GM23248 (cell line): ENCODE results near the gene CCDC187. TPM values are rescaled to one million over a fixed set of nuclear protein-coding genes. Genes with fewer than 3 reads are reported as not detected.
A peak's percentile ranks its signal among the peaks of the same experiment; 100 is the strongest.

Experiments
- DNase-seq: peaks from one replicate; pipeline ENCODE4 v3.0.0-alpha.2; 2015
- H2AFZ ChIP-seq: fragments of 200-600 bp; sonication (generic); 2 replicates; pipeline ENCODE4 v1.6.1; 2016; ENCODE audit warnings: antibody characterized with exemption
- H3F3A ChIP-seq: fragments of 200-600 bp; sonication (generic); 2 replicates; pipeline ENCODE4 v1.6.1; 2016; ENCODE audit warnings: mild to moderate bottlenecking, antibody characterized with exemption, mixed run types; ENCODE audit not compliant: insufficient read depth
- H3K27ac ChIP-seq: fragments of 200-600 bp; sonication (generic); 2 replicates; pipeline ENCODE4 v1.5.1; 2016; ENCODE audit warnings: mild to moderate bottlenecking
- H3K27me3 ChIP-seq: fragments of 200-600 bp; sonication (generic); replicated peaks from 2 replicates; pipeline ENCODE4 v1.6.1; 2016; ENCODE audit warnings: mild to moderate bottlenecking; ENCODE audit not compliant: insufficient read depth
- H3K36me3 ChIP-seq: fragments of 200-600 bp; sonication (generic); 2 replicates; pipeline ENCODE4 v1.6.1; 2016; ENCODE audit warnings: low read depth, mild to moderate bottlenecking
- H3K4me1 ChIP-seq: fragments of 200-600 bp; sonication (generic); 2 replicates; pipeline ENCODE4 v1.6.1; 2016; ENCODE audit warnings: mild to moderate bottlenecking; ENCODE audit not compliant: insufficient read depth
- H3K4me2 ChIP-seq: fragments of 200-600 bp; sonication (generic); one replicate; pipeline ENCODE4 v1.6.1; 2016; ENCODE audit warnings: mild to moderate bottlenecking; ENCODE audit not compliant: unreplicated experiment
- H3K4me3 ChIP-seq: fragments of 200-600 bp; sonication (generic); 2 replicates; pipeline ENCODE4 v1.5.1; 2016; ENCODE audit warnings: mild to moderate bottlenecking
- H3K79me2 ChIP-seq: fragments of 200-600 bp; sonication (generic); 2 replicates; pipeline ENCODE4 v1.6.1; 2016; ENCODE audit warnings: mild to moderate bottlenecking; ENCODE audit not compliant: insufficient read depth
- H3K9ac ChIP-seq: fragments of 200-600 bp; sonication (generic); 2 replicates; pipeline ENCODE4 v1.6.1; 2016; ENCODE audit warnings: mild to moderate bottlenecking
- H3K9me2 ChIP-seq: fragments of 200-600 bp; sonication (generic); 2 replicates; pipeline ENCODE4 v1.6.1; 2016; ENCODE audit warnings: mixed run types, mild to moderate bottlenecking, moderate library complexity; ENCODE audit not compliant: insufficient read depth
- H3K9me3 ChIP-seq: fragments of 200-600 bp; sonication (generic); one replicate; pipeline ENCODE4 v1.6.1; 2017; ENCODE audit warnings: low read depth
- H4K20me1 ChIP-seq: fragments of 200-600 bp; sonication (generic); 2 replicates; pipeline ENCODE4 v1.6.0; 2016; ENCODE audit not compliant: insufficient read depth
- EZH2 ChIP-seq: fragments of 200-600 bp; sonication (generic); IDR thresholded peaks from 2 replicates; pipeline ENCODE4 v1.6.1; 2018; ENCODE audit warnings: antibody characterized with exemption, mild to moderate bottlenecking; ENCODE audit not compliant: insufficient read depth, poor library complexity, severe bottlenecking
- EZH2phosphoT487 ChIP-seq: fragments of 200-600 bp; sonication (generic); IDR thresholded peaks from 2 replicates; pipeline ENCODE4 v1.6.1; 2018; ENCODE audit warnings: antibody characterized with exemption, moderate library complexity, mild to moderate bottlenecking, low read depth; ENCODE audit not compliant: insufficient read depth
- WGBS, 2 experiments: methylation state at CpG; one replicate each; pipeline ENCODE4 v1.1.6; 2015 to 2017; ENCODE audit warnings: low lambda C conversion rate in 2 of 2, low coverage in 1 of 2; ENCODE audit errors: missing lambda C conversion rate in 2 of 2; 5-methylcytosine and 5-hydroxymethylcytosine counted together
- in situ Hi-C: fragments of 300-500 bp; cut with MboI; formaldehyde crosslinking; loops from 2 replicates; pipeline ENCODE4 v1.15.0; 2020
- polyA plus RNA-seq: library from polyadenylated mRNA; unstranded; fragments of >200 nt; fragmentation: Nextera tagmentation; extraction: Ambion mirVana; gene quantifications from 2 replicates; pipeline ENCODE4 v1.2.1, GENCODE V29; 2016
- total RNA-seq: library from RNA; depleted of rRNA; stranded (reverse); fragments of >200 nt; shearing (Covaris generic); gene quantifications from 2 replicates; pipeline ENCODE4 v1.2.3, GENCODE V29; 2014

Gene CCDC187
- total and polyA plus RNA-seq, 2 experiments from 2014 or later: not detected

DNA sequence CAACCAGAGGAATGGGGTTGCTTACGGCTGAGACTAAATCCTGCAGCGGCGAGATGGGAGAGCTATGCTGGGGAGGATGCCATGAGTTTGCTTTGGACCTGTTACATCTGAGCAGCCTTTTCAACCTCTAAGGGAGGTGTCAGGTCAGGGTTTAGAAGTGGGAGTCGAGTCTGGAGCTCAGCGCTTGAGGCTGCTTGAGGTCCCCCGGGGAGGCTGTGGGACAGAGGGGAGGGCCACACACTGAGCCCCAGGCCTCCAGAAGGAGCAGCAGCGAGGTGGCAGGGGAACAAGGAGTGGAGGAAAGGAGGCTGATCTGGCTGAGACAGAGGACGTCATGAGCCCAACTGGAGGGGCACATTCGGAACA is 56.4 kb downstream of the CCDC187 start:
- no peak for DNase-seq
- H3K36me3 ChIP-seq: no peaks in the 10 kb centered on the region
- no peaks in the 10 kb centered on the region for H4K20me1 ChIP-seq
- WGBS, 2 experiments: 26 to 34% methylated on average over 9 of the region's 9 CpGs
- H3K79me2 ChIP-seq: peaks cover 27% of the 10 kb centered on the region
- H3K4me2 ChIP-seq: no peak overlapping the region
- in situ Hi-C loops: no loop called here
- no peaks in the 10 kb centered on the region for H3K9me2 ChIP-seq
- peaks cover 12% of the 10 kb centered on the region for H3K27me3 ChIP-seq
- no peaks in the 10 kb centered on the region for H3K9me3 ChIP-seq
- peaks cover 11% of the 10 kb centered on the region for H3K4me1 ChIP-seq
- no peaks in the 10 kb centered on the region for H3F3A ChIP-seq
- no peak overlapping the region for H3K9ac ChIP-seq
- H3K27ac ChIP-seq: no peak overlapping the region
- TF ChIP-seq EZH2: no peak
- TF ChIP-seq EZH2phosphoT487: no peak
- no peak overlapping the region for H2AFZ ChIP-seq
- H3K4me3 ChIP-seq: no peak overlapping the region

DNA sequence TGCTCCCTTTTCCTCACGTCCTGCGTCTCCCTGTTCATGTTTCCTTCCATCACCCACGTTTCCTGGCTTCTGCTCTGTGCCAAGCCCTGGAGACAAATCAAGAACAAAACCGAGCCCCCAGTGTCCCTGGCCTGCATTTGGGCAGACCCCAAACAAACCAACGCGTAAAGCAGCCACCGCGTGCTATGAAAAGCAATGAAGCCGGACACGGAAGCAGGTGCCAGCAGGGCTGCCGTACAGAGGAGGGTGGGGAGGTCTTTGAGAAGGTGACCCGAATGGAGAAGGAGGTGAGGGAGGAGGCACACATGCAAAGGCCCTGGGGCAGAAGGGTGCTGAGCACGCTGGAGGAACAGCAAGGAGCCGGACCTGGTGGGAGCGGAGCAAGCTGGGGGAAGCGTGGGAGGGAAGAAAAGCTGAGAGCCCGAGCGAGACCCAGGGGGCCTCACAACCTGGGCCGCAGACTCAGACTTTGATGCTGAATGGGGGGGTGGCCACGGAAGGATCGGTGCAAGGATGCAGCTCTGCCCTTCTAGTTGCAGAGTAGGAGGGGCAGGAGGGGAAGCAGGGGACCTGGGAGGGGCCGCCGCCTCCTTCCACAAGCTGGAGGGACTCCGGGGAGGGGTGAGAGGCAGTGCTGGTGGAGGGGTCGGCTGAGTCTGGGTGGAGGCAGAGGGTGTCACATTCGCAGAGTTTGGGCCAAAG is 56.9 kb downstream of the CCDC187 start:
- Histone ChIP-seq H3K36me3 (no peaks in the 10 kb centered on the region), H3K9me2 (no peaks in the 10 kb centered on the region), H3K9ac (no peak overlapping the region), H3F3A (no peaks in the 10 kb centered on the region), H3K4me2 (no peak overlapping the region), H3K79me2 (peaks cover 33% of the 10 kb centered on the region), H3K27me3 (peaks cover 12% of the 10 kb centered on the region), H3K4me3 (no peak overlapping the region), H3K9me3 (no peaks in the 10 kb centered on the region), H2AFZ (no peak overlapping the region), H3K4me1 (peaks cover 11% of the 10 kb centered on the region), H4K20me1 (no peaks in the 10 kb centered on the region), H3K27ac (no peak overlapping the region)
- DNase-seq: no peak
- TF ChIP-seq EZH2 (no peak), EZH2phosphoT487 (no peak)
- 48 to 49% methylated on average over 23 to 26 of the region's 26 CpGs for WGBS, 2 experiments
- in situ Hi-C loops: no loop called here

DNA sequence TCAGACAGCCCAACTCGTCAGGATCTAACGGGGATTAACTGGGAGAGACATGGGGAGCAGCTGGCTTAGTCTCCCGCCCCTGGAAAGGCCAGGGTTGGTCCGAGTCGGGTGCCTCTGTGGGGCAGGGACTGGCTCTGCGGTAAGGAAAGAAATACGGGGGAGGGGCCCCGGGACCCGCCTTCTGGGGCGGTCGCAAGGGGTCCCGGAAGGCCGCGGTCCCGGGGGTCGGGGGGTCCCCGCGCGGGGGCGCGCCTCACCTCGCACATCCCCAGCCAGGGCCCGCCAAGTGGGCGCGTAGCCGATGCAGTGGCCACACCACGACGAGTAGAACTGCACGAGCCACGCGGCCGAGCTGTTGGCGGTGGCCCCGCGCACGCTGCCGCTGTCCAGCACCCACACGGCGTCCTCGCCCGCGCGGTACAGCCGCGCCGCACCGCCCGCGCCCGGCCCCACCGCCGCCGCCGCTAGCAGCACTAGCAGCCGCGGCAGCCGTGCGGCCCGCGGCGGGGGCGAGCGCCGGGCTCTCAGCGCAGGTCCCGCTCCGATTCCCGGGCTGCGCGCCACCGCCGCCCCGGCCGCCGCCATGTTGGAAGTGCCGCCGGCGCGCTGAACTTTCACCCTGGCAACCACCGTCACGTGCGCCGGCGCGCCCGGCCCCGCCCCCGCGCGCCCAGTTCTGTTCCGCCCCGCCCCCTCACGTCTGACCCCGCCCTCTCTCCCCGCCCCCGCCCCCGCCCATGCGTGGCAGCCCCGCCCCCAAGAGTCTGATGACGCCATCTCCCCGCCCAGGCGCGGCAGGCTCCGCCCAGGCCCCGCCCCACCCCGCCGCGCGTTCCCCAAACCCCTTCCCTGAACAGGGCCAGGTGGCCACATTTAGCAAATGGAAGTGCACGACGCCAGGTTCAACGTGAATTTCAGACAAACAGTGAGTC is 58.4 kb downstream of the CCDC187 start, which contains the start of gene QSOX2:
QSOX2 (minus strand) TSS at position 594 of the 932 bp plus-strand sequence; CDS start at position 585, 9 bp downstream.
- no peaks in the 10 kb centered on the region for H3F3A ChIP-seq
- no peaks in the 10 kb centered on the region for H4K20me1 ChIP-seq
- peaks cover 48% of the 10 kb centered on the region for H3K79me2 ChIP-seq
- H3K4me3 ChIP-seq: peak within 1 kb of the TSS; percentile 96
- in situ Hi-C loops: no loop called here
- peak within 1 kb of the TSS; percentile 96 for H3K4me2 ChIP-seq
- no peaks in the 10 kb centered on the region for H3K9me3 ChIP-seq
- peaks cover 11% of the 10 kb centered on the region for H3K4me1 ChIP-seq
- 1 to 3% methylated on average over 26 to 63 of the region's 112 CpGs for WGBS, 2 experiments
- DNase-seq: peak; percentile 90
- peak within 1 kb of the TSS; percentile 77 for H3K9ac ChIP-seq
- peaks cover 12% of the 10 kb centered on the region for H3K27me3 ChIP-seq
- no peak within 1 kb of the TSS for H3K27ac ChIP-seq
- TF ChIP-seq EZH2phosphoT487 (no peak), EZH2 (no peak)
- no peaks in the 10 kb centered on the region for H3K9me2 ChIP-seq
- H3K36me3 ChIP-seq: no peaks in the 10 kb centered on the region
- peak within 1 kb of the TSS; percentile 79 for H2AFZ ChIP-seq

DNA sequence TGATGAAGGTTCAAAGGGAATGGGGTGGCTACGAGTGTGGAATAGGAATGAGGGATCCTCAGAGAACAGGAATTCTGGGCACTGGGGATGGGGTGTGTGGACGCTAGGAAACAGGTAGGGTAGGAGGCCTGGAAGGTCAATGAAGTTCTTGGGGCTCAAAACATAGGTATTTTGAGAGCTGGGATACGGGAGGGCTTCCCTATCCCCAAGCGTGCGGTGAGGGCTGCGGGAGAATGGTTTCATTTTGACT is 59.0 kb downstream of the CCDC187 start:
- Histone ChIP-seq H4K20me1 (no peaks in the 10 kb centered on the region), H3K36me3 (no peaks in the 10 kb centered on the region), H3K9ac (peak overlapping the region; percentile 77), H3K4me3 (peak overlapping the region; percentile 96), H3K9me2 (no peaks in the 10 kb centered on the region), H3K4me2 (peak overlapping the region; percentile 96), H3K27ac (no peak overlapping the region), H3F3A (no peaks in the 10 kb centered on the region), H3K4me1 (peaks cover 11% of the 10 kb centered on the region), H3K27me3 (peaks cover 12% of the 10 kb centered on the region), H3K79me2 (peaks cover 49% of the 10 kb centered on the region), H2AFZ (peak overlapping the region; percentile 77), H3K9me3 (no peaks in the 10 kb centered on the region)
- DNase-seq: no peak
- 2 to 3% methylated on average over 6 of the region's 6 CpGs for WGBS, 2 experiments
- TF ChIP-seq EZH2 (no peak), EZH2phosphoT487 (no peak)
- in situ Hi-C loops: no loop called here
